CD4-positive, CD25-positive, alpha-beta regulatory T cell (primary cell): ENCODE results near the gene MLLT3. TPM values are rescaled to one million over a fixed set of nuclear protein-coding genes. Genes with fewer than 3 reads are reported as not detected.

ENCODE experiments used
- ATAC-seq, 2 donors: fragments of 150-1000 bp; cut with Tn5 transposase; one replicate each; pipeline ENCODE4 v1.10.0; 2021; ENCODE audit warnings: low read depth in 2 of 2, moderate number of reproducible peaks in 2 of 2, moderate library complexity in 1 of 2
- DNase-seq, 3 donors: peaks; one replicate each; pipeline versions ENCODE4 v3.0.0 to v3.0.0-alpha.2; 2012 to 2022; ENCODE audit warnings: mixed read lengths in 1 of 3
- H3K27ac ChIP-seq: one replicate; pipeline ENCODE4 v1.7.0; 2013; ENCODE audit warnings: mild to moderate bottlenecking, low read length; ENCODE audit not compliant: insufficient read depth, poor library complexity, severe bottlenecking
- H3K27me3 ChIP-seq: one replicate; pipeline ENCODE4 v1.7.0; 2013; ENCODE audit warnings: low read length; ENCODE audit not compliant: control insufficient read depth, insufficient read depth
- H3K36me3 ChIP-seq: one replicate; pipeline ENCODE4 v1.7.0; 2013; ENCODE audit warnings: mild to moderate bottlenecking, low read length, moderate library complexity; ENCODE audit not compliant: control insufficient read depth, insufficient read depth
- H3K4me1 ChIP-seq: 2 replicates; pipeline ENCODE4 v1.7.0; 2013; ENCODE audit warnings: mild to moderate bottlenecking, low read length; ENCODE audit not compliant: insufficient read depth, control insufficient read depth, poor library complexity, severe bottlenecking
- H3K4me3 ChIP-seq: one replicate; pipeline ENCODE4 v1.7.0; 2013; ENCODE audit warnings: low read depth, mild to moderate bottlenecking, low read length, moderate library complexity
- H3K9me3 ChIP-seq, 2 experiments: 1 replicate in 1 of 2; 2 replicates in 1 of 2; pipeline ENCODE4 v1.7.0; 2013; ENCODE audit warnings: low read length in 2 of 2, mild to moderate bottlenecking in 1 of 2, moderate library complexity in 1 of 2; ENCODE audit not compliant: control insufficient read depth in 2 of 2
- H3K27ac Mint-ChIP-seq, 3 donors: one replicate each; pipeline ENCODE4 v1.8.0; 2020 to 2022; ENCODE audit warnings: mild to moderate bottlenecking in 3 of 3, mixed read lengths in 3 of 3, moderate library complexity in 2 of 3
- H3K27me3 Mint-ChIP-seq: one replicate; pipeline ENCODE4 v1.8.0; 2022; ENCODE audit warnings: mild to moderate bottlenecking, mixed read lengths
- H3K36me3 Mint-ChIP-seq: one replicate; pipeline ENCODE4 v1.8.0; 2020; ENCODE audit warnings: mixed read lengths
- H3K4me1 Mint-ChIP-seq, 4 donors: one replicate each; pipeline ENCODE4 v1.8.0; 2020 to 2022; ENCODE audit warnings: mixed read lengths in 4 of 4, mild to moderate bottlenecking in 1 of 4
- H3K4me3 Mint-ChIP-seq, 4 donors: one replicate each; pipeline ENCODE4 v1.8.0; 2020 to 2022; ENCODE audit warnings: mild to moderate bottlenecking in 4 of 4, mixed read lengths in 4 of 4, moderate library complexity in 3 of 4
- H3K9me3 Mint-ChIP-seq, 7 donors: one replicate each; pipeline ENCODE4 v1.8.0; 2020 to 2022; ENCODE audit warnings: mixed read lengths in 7 of 7, mild to moderate bottlenecking in 3 of 7, moderate library complexity in 2 of 7
- polyA plus RNA-seq, 4 donors: library from polyadenylated mRNA; unstranded; fragments of 300-500 nt; fragmentation: Illumina TruSeq; gene quantifications; one replicate each; pipeline ENCODE4 v1.2.3, GENCODE V29; 2021
- total RNA-seq: library from RNA; stranded (reverse); gene quantifications from one replicate; pipeline ENCODE4 v1.2.3, GENCODE V29; 2022

Gene MLLT3
- total and polyA plus RNA-seq, 5 donors from 2014 or later, result 37.6 to 63.2 (median 51.1) TPM

GRCh38 chr9:20369391-20369790 is 252.9 kb downstream of the MLLT3 start:
- Histone ChIP-seq H3K27me3 (no peaks in the 10 kb centered on the region), H3K4me3 (no peak overlapping the region), H3K4me1 (peaks cover 39% of the 10 kb centered on the region), H3K36me3 (peaks cover 7% of the 10 kb centered on the region), H3K9me3 (no peaks in the 10 kb centered on the region), H3K27ac (no peak overlapping the region)
- peak overlapping the region in 1 of 3 donors; percentile 70 for H3K27ac Mint-ChIP-seq
- peaks cover 42 to 80% (median 61%) of the 10 kb centered on the region in 4 donors for H3K4me1 Mint-ChIP-seq
- peaks cover 0 to 7% (median 0%) of the 10 kb centered on the region in 7 donors for H3K9me3 Mint-ChIP-seq
- ATAC-seq, result peak in 1 of 2 donors; percentile 55
- H3K4me3 Mint-ChIP-seq, result peak overlapping the region in 1 of 4 donors; percentile 2
- peaks cover 28% of the 10 kb centered on the region for H3K36me3 Mint-ChIP-seq
- H3K27me3 Mint-ChIP-seq, result no peaks in the 10 kb centered on the region
- no peak for DNase-seq

GRCh38 chr9:20367855-20368254 is 254.4 kb downstream of the MLLT3 start:
- Mint-ChIP-seq H3K27me3 (no peaks in the 10 kb centered on the region), H3K27ac (peak overlapping the region; percentile 9 to 85 (median 72)), H3K4me3 (peak overlapping the region in 2 of 4 donors; percentile 4 to 46), H3K4me1 (peaks cover 34 to 78% (median 56%) of the 10 kb centered on the region in 4 donors), H3K9me3 (peaks cover 0 to 7% (median 0%) of the 10 kb centered on the region in 7 donors), H3K36me3 (peaks cover 35% of the 10 kb centered on the region)
- H3K4me1 ChIP-seq, result peaks cover 32% of the 10 kb centered on the region
- H3K9me3 ChIP-seq, result no peaks in the 10 kb centered on the region
- ATAC-seq (no peak), DNase-seq (no peak)
- no peak overlapping the region for H3K4me3 ChIP-seq
- H3K36me3 ChIP-seq, result peaks cover 7% of the 10 kb centered on the region
- H3K27ac ChIP-seq, result no peak overlapping the region
- H3K27me3 ChIP-seq, result no peaks in the 10 kb centered on the region

GRCh38 chr9:20364959-20365358 is 257.3 kb downstream of the MLLT3 start:
- Mint-ChIP-seq H3K4me1 (peaks cover 40 to 82% (median 63%) of the 10 kb centered on the region in 4 donors), H3K4me3 (no peak overlapping the region), H3K9me3 (peaks cover 0 to 7% (median 0%) of the 10 kb centered on the region in 7 donors), H3K27ac (no peak overlapping the region), H3K36me3 (peaks cover 46% of the 10 kb centered on the region), H3K27me3 (no peaks in the 10 kb centered on the region)
- DNase-seq (no peak), ATAC-seq (no peak)
- H3K36me3 ChIP-seq, result peaks cover 12% of the 10 kb centered on the region
- H3K4me1 ChIP-seq, result peaks cover 19% of the 10 kb centered on the region
- H3K4me3 ChIP-seq, result no peak overlapping the region
- no peaks in the 10 kb centered on the region for H3K9me3 ChIP-seq
- H3K27ac ChIP-seq, result no peak overlapping the region
- H3K27me3 ChIP-seq, result no peaks in the 10 kb centered on the region

GRCh38 chr9:20363233-20363632 is 259.1 kb downstream of the MLLT3 start:
- no peak for ATAC-seq
- no peak for DNase-seq
- peaks cover 33 to 80% (median 52%) of the 10 kb centered on the region in 4 donors for H3K4me1 Mint-ChIP-seq
- no peaks in the 10 kb centered on the region for H3K27me3 ChIP-seq
- H3K27ac ChIP-seq, result no peak overlapping the region
- peak overlapping the region; percentile 54 to 83 (median 68) for H3K27ac Mint-ChIP-seq
- no peak overlapping the region for H3K4me3 ChIP-seq
- H3K27me3 Mint-ChIP-seq, result no peaks in the 10 kb centered on the region
- peak overlapping the region in 2 of 4 donors; percentile 11 to 59 for H3K4me3 Mint-ChIP-seq
- H3K9me3 ChIP-seq, result no peaks in the 10 kb centered on the region
- H3K9me3 Mint-ChIP-seq, result peaks cover 0 to 7% (median 0%) of the 10 kb centered on the region in 7 donors
- H3K4me1 ChIP-seq, result peaks cover 11% of the 10 kb centered on the region
- H3K36me3 Mint-ChIP-seq, result peaks cover 55% of the 10 kb centered on the region
- H3K36me3 ChIP-seq, result peaks cover 16% of the 10 kb centered on the region

DNA sequence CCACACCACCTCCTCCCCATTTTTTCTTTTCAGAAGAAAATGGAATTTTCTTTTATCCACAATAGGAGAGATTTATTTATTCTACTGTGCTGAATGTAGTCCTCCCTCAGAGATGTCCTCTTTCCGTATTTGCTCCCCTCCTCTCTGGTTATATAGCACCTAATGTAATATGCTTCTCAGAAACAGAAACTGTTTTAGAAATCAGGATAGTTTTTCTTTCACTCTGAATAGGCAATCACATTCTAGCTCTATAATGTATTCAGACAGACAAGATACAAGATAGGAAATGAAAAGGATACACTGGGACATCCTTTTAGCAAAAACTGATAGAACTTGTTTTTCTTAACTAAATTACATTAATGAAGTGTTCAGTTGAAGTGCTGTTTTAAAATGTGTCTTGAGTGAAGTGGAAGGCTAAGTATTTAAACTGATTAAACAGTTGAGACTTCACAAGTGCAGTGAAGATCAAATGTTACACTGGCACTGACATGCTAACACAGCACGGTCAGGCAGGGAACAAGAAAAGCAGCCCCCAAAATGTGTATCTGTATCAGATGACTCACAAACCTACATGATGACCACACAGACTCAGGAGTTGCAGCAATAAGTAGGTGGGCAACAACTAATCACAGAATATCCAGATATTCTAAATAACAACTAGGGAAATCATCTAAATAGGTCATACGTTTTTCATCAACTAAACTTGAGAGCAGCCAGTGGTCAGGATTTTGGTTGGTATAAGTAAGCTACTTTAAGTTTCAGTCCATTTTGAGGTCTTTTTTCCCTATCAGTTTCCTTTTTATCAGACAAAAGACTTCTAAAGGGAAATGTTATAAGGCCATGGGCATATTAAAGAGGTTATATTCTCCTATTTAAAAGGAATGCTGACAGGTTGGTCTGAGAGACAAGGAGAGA is 260.4 kb downstream of the MLLT3 start:
- peaks cover 0 to 4% (median 0%) of the 10 kb centered on the region in 7 donors for H3K9me3 Mint-ChIP-seq
- H3K27ac ChIP-seq, result peak overlapping the region; percentile 59
- H3K36me3 ChIP-seq, result peaks cover 21% of the 10 kb centered on the region
- H3K9me3 ChIP-seq, result no peaks in the 10 kb centered on the region
- no peaks in the 10 kb centered on the region for H3K27me3 ChIP-seq
- peak; percentile 58 to 65 for ATAC-seq
- no peaks in the 10 kb centered on the region for H3K27me3 Mint-ChIP-seq
- DNase-seq, result peak in 2 of 3 donors; percentile 25 to 78
- H3K4me3 Mint-ChIP-seq, result peak overlapping the region; percentile 16 to 65 (median 47)
- peaks cover 51% of the 10 kb centered on the region for H3K36me3 Mint-ChIP-seq
- H3K4me1 ChIP-seq, result peaks cover 4% of the 10 kb centered on the region
- peak overlapping the region; percentile 48 for H3K4me3 ChIP-seq
- H3K27ac Mint-ChIP-seq, result peak overlapping the region; percentile 75 to 96 (median 83)
- H3K4me1 Mint-ChIP-seq, result peaks cover 40 to 80% (median 52%) of the 10 kb centered on the region in 4 donors

- no peaks in the 10 kb centered on the region for H3K27me3 Mint-ChIP-seq
- H3K36me3 Mint-ChIP-seq, result peaks cover 46% of the 10 kb centered on the region
- Histone ChIP-seq H3K4me1 (peaks cover 4% of the 10 kb centered on the region), H3K36me3 (peaks cover 21% of the 10 kb centered on the region), H3K4me3 (peak overlapping the region; percentile 48), H3K27me3 (no peaks in the 10 kb centered on the region), H3K27ac (peak overlapping the region; percentile 59), H3K9me3 (no peaks in the 10 kb centered on the region)
- peak; percentile 37 to 43 for ATAC-seq
- peak in 2 of 3 donors; percentile 29 to 58 for DNase-seq
- peak overlapping the region; percentile 70 to 83 (median 83) for H3K27ac Mint-ChIP-seq
- peaks cover 0 to 1% (median 0%) of the 10 kb centered on the region in 7 donors for H3K9me3 Mint-ChIP-seq
- peak overlapping the region; percentile 12 to 72 (median 34) for H3K4me3 Mint-ChIP-seq
- peaks cover 41 to 80% (median 53%) of the 10 kb centered on the region in 4 donors for H3K4me1 Mint-ChIP-seq
Observed at GRCh38 chr9:20361229-20361628, 261.1 kb downstream of the MLLT3 start.

GRCh38 chr9:20358207-20358606 is 264.1 kb downstream of the MLLT3 start:
- Mint-ChIP-seq H3K27me3 (no peaks in the 10 kb centered on the region), H3K36me3 (peaks cover 46% of the 10 kb centered on the region), H3K27ac (peak overlapping the region; percentile 84 to 94 (median 87)), H3K9me3 (peaks cover 0 to 1% (median 0%) of the 10 kb centered on the region in 7 donors), H3K4me1 (peaks cover 43 to 87% (median 60%) of the 10 kb centered on the region in 4 donors), H3K4me3 (peak overlapping the region in 3 of 4 donors; percentile 13 to 45 (median 33))
- ATAC-seq (peak; percentile 45 to 48), DNase-seq (peak in 1 of 3 donors; percentile 57)
- Histone ChIP-seq H3K9me3 (no peaks in the 10 kb centered on the region), H3K4me3 (peak overlapping the region; percentile 6), H3K27me3 (no peaks in the 10 kb centered on the region), H3K4me1 (peaks cover 4% of the 10 kb centered on the region), H3K36me3 (peaks cover 30% of the 10 kb centered on the region), H3K27ac (no peak overlapping the region)
